Right lobe of liver (tissue), 4 donors: ENCODE measurements around the gene PICK1.

ENCODE experiments used
- CTCF ChIP-seq, 4 donors: fragments of 200-600 bp in 3 of 4; fragments of 450-650 bp in 1 of 4; IDR thresholded peaks; one replicate each; pipeline versions ENCODE4 v1.5.1 to v1.8.0; 2016 to 2022; ENCODE audit warnings: antibody characterized with exemption in 4 of 4, mild to moderate bottlenecking in 2 of 4
- POLR2A ChIP-seq: fragments of 450-650 bp; IDR thresholded peaks from one replicate; pipeline ENCODE4 v1.6.1; 2017; ENCODE audit warnings: antibody characterized with exemption, mild to moderate bottlenecking
- donor health status: DM: no; HTN: no; CAD: no.
- donor health status: DM: no; HTN: no; CAD: no.
- donor health status: DM: no; HTN: yes; CAD: no.

- no peak for TF ChIP-seq CTCF (IDR thresholded peaks at IDR 0.05)
- no peak for TF ChIP-seq POLR2A
These were observed 16.0 kb upstream of the PICK1 start for GRCh38 chr22:38040953-38041759.
